Measurements from ENCODE around the gene STXBP5.

The STXBP5 gene

DNA sequence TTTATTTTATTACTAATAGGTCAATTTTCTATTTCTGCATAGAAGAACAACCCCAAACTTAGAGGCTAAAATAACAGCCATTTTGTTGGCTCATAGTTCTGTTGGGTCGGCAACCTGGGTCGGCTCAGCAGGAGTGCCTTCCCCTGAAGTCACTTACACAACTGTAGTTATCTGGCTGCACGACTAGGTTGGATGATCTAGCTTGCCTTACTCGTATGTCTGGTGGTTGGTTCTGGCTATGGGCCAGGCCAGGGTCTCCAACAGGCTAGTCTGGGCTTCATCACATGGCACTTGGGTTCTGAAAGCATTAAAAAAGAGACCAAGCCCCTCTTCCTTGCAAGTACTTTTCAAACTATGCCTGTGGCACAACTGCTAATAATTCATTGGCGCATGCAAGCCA lies 53.5 kb downstream of the STXBP5 start:
- H3K9me3 Mint-ChIP-seq, result peaks cover 11% of the 10 kb centered on the region

GRCh38 chr6:147260091-147260490 lies 55.9 kb downstream of the STXBP5 start:
- H3K36me3 Mint-ChIP-seq (ENCODE audit: low read depth), result peaks cover 4% of the 10 kb centered on the region

More for the DNA sequence above, 53.5 kb downstream of the STXBP5 start:
- Mint-ChIP-seq H3K27ac (no peak overlapping the region), H3K36me3 (ENCODE audit: low read depth) (peaks cover 20% of the 10 kb centered on the region), H3K4me1 (no peaks in the 10 kb centered on the region), H3K27me3 (ENCODE audit: low read depth) (no peaks in the 10 kb centered on the region), H3K4me3 (no peak overlapping the region)
- TF ChIP-seq CTCF (IDR thresholded peaks at IDR 0.05; ENCODE audit: unreplicated experiment in 3 of 3), result no peak

GRCh38 chr6:147262946-147263345 lies 58.7 kb downstream of the STXBP5 start:
- H3K36me3 Mint-ChIP-seq (ENCODE audit: low read depth), result peaks cover 20% of the 10 kb centered on the region
- H3K4me1 Mint-ChIP-seq, result no peaks in the 10 kb centered on the region
- no peaks in the 10 kb centered on the region for H3K27me3 Mint-ChIP-seq (ENCODE audit: low read depth)
- TF ChIP-seq CTCF (IDR thresholded peaks at IDR 0.05; ENCODE audit: unreplicated experiment in 3 of 3), result no peak
- H3K4me3 Mint-ChIP-seq, result no peak overlapping the region
- no peaks in the 10 kb centered on the region for H3K9me3 Mint-ChIP-seq
- no peak overlapping the region for H3K27ac Mint-ChIP-seq

More at GRCh38 chr6:147260091-147260490, 55.9 kb downstream of the STXBP5 start:
- H3K27me3 Mint-ChIP-seq (ENCODE audit: low read depth), result no peaks in the 10 kb centered on the region
- no peak overlapping the region for H3K27ac Mint-ChIP-seq
- TF ChIP-seq CTCF (IDR thresholded peaks at IDR 0.05; ENCODE audit: unreplicated experiment in 3 of 3), result no peak
- H3K4me1 Mint-ChIP-seq, result no peaks in the 10 kb centered on the region
- H3K9me3 Mint-ChIP-seq, result no peaks in the 10 kb centered on the region
- no peak overlapping the region for H3K4me3 Mint-ChIP-seq

DNA sequence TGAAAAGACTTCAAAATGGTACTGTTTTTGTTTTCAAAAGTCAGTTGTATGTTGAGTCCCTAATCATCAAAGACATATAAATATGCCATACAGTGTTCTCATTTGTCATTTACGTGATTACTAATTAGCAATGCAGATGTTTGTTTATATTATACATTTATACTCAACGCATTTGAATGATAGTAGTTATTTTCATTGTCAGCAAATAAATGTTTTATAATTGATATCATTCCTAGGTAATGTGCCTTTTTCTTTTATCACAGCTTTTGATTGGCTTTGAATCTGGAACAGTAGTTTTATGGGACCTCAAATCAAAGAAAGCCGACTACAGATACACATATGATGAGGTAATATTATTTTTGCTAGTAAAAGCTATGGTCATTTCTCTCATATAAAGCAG lies 62.6 kb downstream of the STXBP5 start:
- no peak for TF ChIP-seq CTCF (IDR thresholded peaks at IDR 0.05; ENCODE audit: unreplicated experiment in 3 of 3)
- H3K36me3 Mint-ChIP-seq (ENCODE audit: low read depth), result peaks cover 42% of the 10 kb centered on the region
- no peak overlapping the region for H3K27ac Mint-ChIP-seq
- H3K9me3 Mint-ChIP-seq, result no peaks in the 10 kb centered on the region
- H3K27me3 Mint-ChIP-seq (ENCODE audit: low read depth), result no peaks in the 10 kb centered on the region
- no peaks in the 10 kb centered on the region for H3K4me1 Mint-ChIP-seq
- no peak overlapping the region for H3K4me3 Mint-ChIP-seq

DNA sequence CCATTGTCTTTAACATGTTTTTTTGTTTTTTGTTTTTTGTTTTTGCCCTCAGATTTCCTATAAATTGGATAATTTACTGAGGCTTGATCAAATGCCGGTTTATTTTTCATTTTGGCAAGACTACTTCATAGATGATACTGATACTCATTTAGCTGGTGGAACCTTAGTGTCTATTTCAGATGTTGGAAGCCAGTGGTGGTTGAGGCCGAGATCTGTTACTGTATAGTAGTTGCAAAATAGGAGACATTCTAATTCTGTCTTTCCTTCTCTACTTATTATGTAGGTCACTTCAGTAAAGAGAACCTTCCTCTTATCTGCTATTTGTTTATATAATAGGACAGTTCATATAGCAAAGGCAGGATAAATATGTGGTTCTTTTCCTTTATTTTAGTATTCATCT lies 63.4 kb downstream of the STXBP5 start:
- TF ChIP-seq CTCF (IDR thresholded peaks at IDR 0.05; ENCODE audit: unreplicated experiment in 3 of 3), result no peak
- Mint-ChIP-seq H3K27me3 (ENCODE audit: low read depth) (no peaks in the 10 kb centered on the region), H3K27ac (no peak overlapping the region), H3K4me1 (no peaks in the 10 kb centered on the region), H3K9me3 (no peaks in the 10 kb centered on the region), H3K4me3 (no peak overlapping the region), H3K36me3 (ENCODE audit: low read depth) (peaks cover 44% of the 10 kb centered on the region)

DNA sequence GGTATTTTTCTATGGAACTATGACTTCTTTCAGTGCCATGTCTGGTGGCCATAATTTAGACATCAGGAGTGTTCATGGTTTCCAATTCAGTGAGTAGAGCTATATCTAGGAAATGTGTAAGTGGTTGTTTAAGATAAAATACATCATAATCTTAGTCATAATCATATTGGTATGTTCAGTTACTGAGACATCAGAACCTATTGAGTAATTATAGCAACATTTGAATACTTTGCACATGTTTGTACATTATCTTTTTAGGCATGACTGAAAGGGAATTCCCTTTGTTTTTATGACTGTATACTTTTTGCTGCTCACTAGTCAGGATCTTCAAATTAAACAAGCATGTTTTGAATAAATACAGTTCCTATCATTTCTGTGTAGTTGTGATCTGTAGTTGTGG lies 64.0 kb downstream of the STXBP5 start:
- peaks cover 44% of the 10 kb centered on the region for H3K36me3 Mint-ChIP-seq (ENCODE audit: low read depth)
- no peak overlapping the region for H3K27ac Mint-ChIP-seq
- no peak overlapping the region for H3K4me3 Mint-ChIP-seq
- no peak for TF ChIP-seq CTCF (IDR thresholded peaks at IDR 0.05; ENCODE audit: unreplicated experiment in 3 of 3)
- no peaks in the 10 kb centered on the region for H3K27me3 Mint-ChIP-seq (ENCODE audit: low read depth)
- no peaks in the 10 kb centered on the region for H3K9me3 Mint-ChIP-seq
- no peaks in the 10 kb centered on the region for H3K4me1 Mint-ChIP-seq

All from nephron (organoid).